Testis (tissue), 3 donors: Measurements from ENCODE around the gene ADRA2A. TPM values are rescaled to one million over a fixed set of nuclear protein-coding genes. Genes with fewer than 3 reads are reported as not detected.

Experiments used
- DNase-seq: peaks from one replicate; pipeline ENCODE4 v3.0.0-alpha.2; 2019
- H3K27ac ChIP-seq, 2 donors: fragments of 200-600 bp; sonication (generic); one replicate each; pipeline ENCODE4 v1.5.1; 2019
- H3K27me3 ChIP-seq: fragments of 200-600 bp; sonication (generic); one replicate; pipeline ENCODE4 v1.5.1; 2019
- H3K36me3 ChIP-seq: fragments of 200-600 bp; sonication (generic); one replicate; pipeline ENCODE4 v1.5.1; 2017; ENCODE audit warnings: low read depth; ENCODE audit errors: missing control alignments
- H3K4me1 ChIP-seq: fragments of 200-600 bp; sonication (generic); one replicate; pipeline ENCODE4 v1.5.1; 2019
- H3K4me3 ChIP-seq, 2 donors: fragments of 200-600 bp; sonication (generic); one replicate each; pipeline ENCODE4 v1.5.1; 2017 to 2019
- H3K9me3 ChIP-seq: fragments of 200-600 bp; sonication (generic); one replicate; pipeline ENCODE4 v1.5.1; 2017
- POLR2A ChIP-seq: fragments of 450-650 bp; IDR thresholded peaks from one replicate; pipeline ENCODE4 v1.6.1; 2017; ENCODE audit warnings: antibody characterized with exemption, mild to moderate bottlenecking, moderate library complexity
- WGBS, 2 donors: methylation state at CpG; one replicate each; pipeline ENCODE4 v1.1.5; 2018; 5-methylcytosine and 5-hydroxymethylcytosine counted together
- intact Hi-C: fragments of 100-400 bp; cut with DNase I; formaldehyde crosslinking; loops from one replicate; pipeline ENCODE4 v1.15.1; 2023; ENCODE audit warnings: low total_unique reads
- polyA plus RNA-seq: library from polyadenylated mRNA; stranded (reverse); fragments of 350-450 nt; fragmentation: Illumina TruSeq; extraction: RNeasy Lipid Tissue Mini Kit (QIAGEN cat#74804); gene quantifications from one replicate; pipeline ENCODE4 v1.2.3, GENCODE V29; 2014; ENCODE audit warnings: low read depth, low replicate concordance; ENCODE audit not compliant: insufficient read depth
- total RNA-seq, 2 donors: library from RNA; depleted of rRNA; stranded (reverse); fragments of >200 nt; gene quantifications; one replicate each; pipeline ENCODE4 v1.2.3, GENCODE V29; 2016
- TF ChIP-seq, protein P1 (sequence below), 3 experiments: fragments of 450-650 bp in 2 of 3; fragments of 200-600 bp in 1 of 3; sonication (generic) in 1 of 3; IDR thresholded peaks; one replicate each; pipeline ENCODE4 v1.5.1; 2016 to 2019; ENCODE audit warnings: antibody characterized with exemption in 3 of 3, mild to moderate bottlenecking in 2 of 3, moderate library complexity in 1 of 3

The ADRA2A gene
- total and polyA plus RNA-seq, 3 donors from 2014 or later: 5.7 to 6.9 (median 6.5) TPM

DNA sequence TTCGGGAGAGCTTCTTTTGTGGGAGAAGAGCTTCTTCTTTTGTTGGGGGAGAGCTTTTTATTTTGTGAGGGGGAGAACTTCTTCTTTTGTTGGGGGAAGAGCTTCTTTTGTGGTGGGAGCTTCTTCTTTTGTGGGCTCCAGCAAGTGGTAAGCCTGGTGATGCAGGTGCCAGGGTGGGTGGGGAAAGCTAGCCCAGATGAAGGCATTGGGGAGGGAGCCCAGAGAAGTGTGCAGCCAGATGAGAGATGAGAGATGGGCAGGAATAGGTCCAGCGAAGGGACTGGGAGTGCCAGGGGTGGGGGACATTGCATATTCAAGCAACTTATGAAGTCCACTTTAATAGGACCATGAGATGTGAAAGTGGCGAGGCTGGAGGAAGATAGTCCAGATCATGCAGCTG, 9.7 kb downstream of the ADRA2A start:
- Histone ChIP-seq H3K27ac (no peak overlapping the region), H3K36me3 (no peaks in the 10 kb centered on the region), H3K27me3 (no peaks in the 10 kb centered on the region), H3K4me1 (no peaks in the 10 kb centered on the region), H3K4me3 (no peak overlapping the region), H3K9me3 (no peaks in the 10 kb centered on the region)
- WGBS, 2 donors: 66 to 67% methylated on average over 3 of the region's 3 CpGs
- no peak for DNase-seq
- TF ChIP-seq, protein P1, sequence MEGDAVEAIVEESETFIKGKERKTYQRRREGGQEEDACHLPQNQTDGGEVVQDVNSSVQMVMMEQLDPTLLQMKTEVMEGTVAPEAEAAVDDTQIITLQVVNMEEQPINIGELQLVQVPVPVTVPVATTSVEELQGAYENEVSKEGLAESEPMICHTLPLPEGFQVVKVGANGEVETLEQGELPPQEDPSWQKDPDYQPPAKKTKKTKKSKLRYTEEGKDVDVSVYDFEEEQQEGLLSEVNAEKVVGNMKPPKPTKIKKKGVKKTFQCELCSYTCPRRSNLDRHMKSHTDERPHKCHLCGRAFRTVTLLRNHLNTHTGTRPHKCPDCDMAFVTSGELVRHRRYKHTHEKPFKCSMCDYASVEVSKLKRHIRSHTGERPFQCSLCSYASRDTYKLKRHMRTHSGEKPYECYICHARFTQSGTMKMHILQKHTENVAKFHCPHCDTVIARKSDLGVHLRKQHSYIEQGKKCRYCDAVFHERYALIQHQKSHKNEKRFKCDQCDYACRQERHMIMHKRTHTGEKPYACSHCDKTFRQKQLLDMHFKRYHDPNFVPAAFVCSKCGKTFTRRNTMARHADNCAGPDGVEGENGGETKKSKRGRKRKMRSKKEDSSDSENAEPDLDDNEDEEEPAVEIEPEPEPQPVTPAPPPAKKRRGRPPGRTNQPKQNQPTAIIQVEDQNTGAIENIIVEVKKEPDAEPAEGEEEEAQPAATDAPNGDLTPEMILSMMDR (IDR thresholded peaks at IDR 0.05): no peak
- no peak for TF ChIP-seq POLR2A
- intact Hi-C loops: loop anchor here (10.0 kb wide), 1 partner anchor 508 kb away; no protein-coding TSS in a partner anchor

DNA sequence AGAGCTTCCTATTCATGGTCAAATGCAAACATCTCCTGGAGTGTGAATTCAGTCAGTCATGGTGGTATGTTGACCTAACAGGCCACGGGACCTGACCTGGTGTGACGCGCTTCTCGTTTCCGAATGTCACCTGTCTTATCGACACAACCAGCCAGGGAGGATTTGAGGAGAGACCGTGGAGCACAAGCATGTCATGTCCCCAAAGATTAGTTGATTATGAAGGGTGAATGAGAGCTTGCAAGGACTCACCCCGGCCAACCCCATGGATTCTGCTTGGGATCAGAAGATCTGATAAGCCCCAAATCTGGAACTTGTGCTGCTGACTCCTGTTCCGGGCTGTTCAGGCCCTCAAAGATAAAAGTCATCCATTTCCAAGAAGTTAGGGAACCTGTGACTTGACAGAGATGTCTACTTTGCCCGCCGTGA, 10.5 kb downstream of the ADRA2A start:
- no peaks in the 10 kb centered on the region for H3K36me3 ChIP-seq
- DNase-seq: no peak
- TF ChIP-seq, protein P1 (IDR thresholded peaks at IDR 0.05): no peak
- no peak for TF ChIP-seq POLR2A
- H3K4me1 ChIP-seq: no peaks in the 10 kb centered on the region
- no peak overlapping the region for H3K27ac ChIP-seq
- no peak overlapping the region for H3K4me3 ChIP-seq
- intact Hi-C loops: loop anchor here (10.0 kb wide), 1 partner anchor 507 kb away; no protein-coding TSS in a partner anchor
- H3K27me3 ChIP-seq: no peaks in the 10 kb centered on the region
- WGBS, 2 donors: 90 to 95% methylated on average over 11 of the region's 11 CpGs
- no peaks in the 10 kb centered on the region for H3K9me3 ChIP-seq

DNA sequence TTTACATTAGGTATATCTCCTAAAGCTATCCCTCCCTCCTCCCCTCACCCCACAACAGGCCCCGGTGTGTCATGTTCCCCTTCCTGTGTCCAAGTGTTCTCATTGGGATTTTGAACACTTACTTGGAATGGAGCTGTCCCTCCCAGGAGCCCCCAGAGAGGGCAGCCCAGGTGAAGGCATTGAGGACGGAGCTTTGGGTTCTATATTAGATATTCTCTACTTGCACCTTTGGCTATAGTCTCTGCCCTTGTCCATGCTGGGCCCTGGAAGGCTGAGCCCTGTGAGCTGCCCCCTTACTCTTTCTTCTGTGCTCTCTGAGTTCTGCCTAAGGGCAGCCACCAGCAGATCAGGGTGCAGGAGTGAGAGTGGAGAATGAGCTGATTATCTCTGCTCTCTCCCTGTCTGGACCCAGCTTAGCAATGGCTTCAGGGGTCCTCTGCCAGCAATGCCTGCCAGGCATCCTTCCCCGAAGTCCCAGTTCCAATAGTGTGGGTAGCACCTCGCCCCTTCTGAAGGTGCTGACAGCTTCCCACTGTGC, 11.2 kb downstream of the ADRA2A start:
- Histone ChIP-seq H3K4me1 (no peaks in the 10 kb centered on the region), H3K9me3 (no peaks in the 10 kb centered on the region), H3K27ac (no peak overlapping the region), H3K36me3 (no peaks in the 10 kb centered on the region), H3K4me3 (no peak overlapping the region), H3K27me3 (no peaks in the 10 kb centered on the region)
- TF ChIP-seq POLR2A: no peak
- TF ChIP-seq, protein P1 (IDR thresholded peaks at IDR 0.05): no peak
- intact Hi-C loops: loop anchor here (10.0 kb wide), 1 partner anchor 507 kb away; no protein-coding TSS in a partner anchor
- WGBS, 2 donors: 86 to 93% methylated on average over 4 of the region's 4 CpGs
- DNase-seq: no peak

DNA sequence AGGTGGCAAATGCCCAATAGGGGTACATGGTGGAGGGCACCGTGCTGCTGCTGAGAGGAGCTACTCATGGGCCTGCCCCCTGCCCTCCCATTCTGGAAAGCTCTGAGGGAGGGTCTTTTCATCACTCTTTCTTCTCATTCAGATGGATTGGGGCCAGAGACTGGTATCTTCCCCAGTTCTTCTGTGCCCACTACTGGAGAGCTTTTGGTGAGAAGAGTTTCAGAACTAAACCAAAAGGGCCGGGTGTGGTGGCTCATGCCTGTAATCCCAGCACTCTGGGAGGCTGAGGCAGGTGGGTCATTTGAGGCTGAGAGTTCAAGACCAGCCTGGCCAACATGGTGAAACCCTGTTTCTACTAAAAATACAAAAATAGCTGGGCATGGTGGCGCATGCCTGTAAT, 12.5 kb downstream of the ADRA2A start:
- no peak for DNase-seq
- no peaks in the 10 kb centered on the region for H3K4me1 ChIP-seq
- H3K4me3 ChIP-seq: no peak overlapping the region
- intact Hi-C loops: loop anchor here (10.0 kb wide), 1 partner anchor 506 kb away; no protein-coding TSS in a partner anchor
- no peak overlapping the region for H3K27ac ChIP-seq
- H3K36me3 ChIP-seq: no peaks in the 10 kb centered on the region
- WGBS, 2 donors: 94% methylated on average over 3 of the region's 3 CpGs
- TF ChIP-seq, protein P1 (IDR thresholded peaks at IDR 0.05): no peak
- no peak for TF ChIP-seq POLR2A
- no peaks in the 10 kb centered on the region for H3K9me3 ChIP-seq
- no peaks in the 10 kb centered on the region for H3K27me3 ChIP-seq

DNA sequence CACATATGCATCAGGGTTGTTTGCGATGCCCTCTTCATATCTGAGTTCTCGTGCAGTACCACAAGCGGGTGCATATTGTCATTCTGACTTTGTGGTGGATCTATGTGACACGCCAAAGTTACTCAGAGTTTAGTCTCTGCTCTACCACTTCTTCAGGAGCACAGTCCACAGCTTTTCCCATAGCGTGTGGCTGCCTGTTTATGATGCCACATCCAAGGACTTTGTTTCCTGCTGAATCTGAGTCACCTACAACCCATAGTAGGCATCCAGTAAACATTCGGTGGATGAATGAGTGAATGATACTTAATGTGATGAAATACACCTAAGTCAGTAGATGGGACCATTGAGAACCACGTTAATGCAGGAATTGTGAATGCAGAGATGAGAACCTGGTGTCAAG, 15.0 kb downstream of the ADRA2A start:
- Histone ChIP-seq H3K4me3 (no peak overlapping the region), H3K27me3 (no peaks in the 10 kb centered on the region), H3K27ac (no peak overlapping the region), H3K9me3 (no peaks in the 10 kb centered on the region), H3K4me1 (no peaks in the 10 kb centered on the region), H3K36me3 (no peaks in the 10 kb centered on the region)
- no peak for DNase-seq
- 92 to 96% methylated on average over 7 of the region's 7 CpGs for WGBS, 2 donors
- intact Hi-C loops: no loop called here
- no peak for TF ChIP-seq POLR2A
- TF ChIP-seq, protein P1 (IDR thresholded peaks at IDR 0.05): no peak
